Liver (tissue), 3 donors: ENCODE measurements around the gene RCOR1.

Experiments used
- ATF3 ChIP-seq: IDR thresholded peaks from 2 replicates; pipeline ENCODE4 v1.6.1; 2016; ENCODE audit warnings: antibody characterized with exemption
- FOXA1 ChIP-seq: IDR thresholded peaks from 2 replicates; pipeline ENCODE4 v1.6.1; 2016; ENCODE audit warnings: antibody characterized with exemption
- MAX ChIP-seq: IDR thresholded peaks from 2 replicates; pipeline ENCODE4 v1.6.1; 2016; ENCODE audit warnings: antibody characterized with exemption
- REST ChIP-seq: IDR thresholded peaks from 2 replicates; pipeline ENCODE4 v1.6.1; 2016; ENCODE audit warnings: antibody characterized with exemption, mild to moderate bottlenecking
- SP1 ChIP-seq: IDR thresholded peaks from 2 replicates; pipeline ENCODE4 v1.6.1; 2018; ENCODE audit warnings: antibody characterized with exemption, mild to moderate bottlenecking
- TAF1 ChIP-seq: conservative IDR thresholded peaks from 2 replicates; pipeline ENCODE4 v1.6.1; 2016; ENCODE audit warnings: antibody characterized with exemption, mild to moderate bottlenecking
- YY1 ChIP-seq: IDR thresholded peaks from 2 replicates; pipeline ENCODE4 v1.6.1; 2016; ENCODE audit warnings: antibody characterized with exemption, mild to moderate bottlenecking
- ZBTB33 ChIP-seq: IDR thresholded peaks from 2 replicates; pipeline ENCODE4 v1.6.1; 2016; ENCODE audit warnings: antibody characterized with exemption
- TF ChIP-seq, protein P1 (sequence below): fragments of 150-350 bp; IDR thresholded peaks from 2 replicates; pipeline ENCODE4 v1.5.1; 2017; ENCODE audit warnings: improper control_type of control experiment, low read depth, low read length; ENCODE audit not compliant: missing input control
- donor health status: healthy.
- donor health status: healthy.

- TF ChIP-seq, protein P1, sequence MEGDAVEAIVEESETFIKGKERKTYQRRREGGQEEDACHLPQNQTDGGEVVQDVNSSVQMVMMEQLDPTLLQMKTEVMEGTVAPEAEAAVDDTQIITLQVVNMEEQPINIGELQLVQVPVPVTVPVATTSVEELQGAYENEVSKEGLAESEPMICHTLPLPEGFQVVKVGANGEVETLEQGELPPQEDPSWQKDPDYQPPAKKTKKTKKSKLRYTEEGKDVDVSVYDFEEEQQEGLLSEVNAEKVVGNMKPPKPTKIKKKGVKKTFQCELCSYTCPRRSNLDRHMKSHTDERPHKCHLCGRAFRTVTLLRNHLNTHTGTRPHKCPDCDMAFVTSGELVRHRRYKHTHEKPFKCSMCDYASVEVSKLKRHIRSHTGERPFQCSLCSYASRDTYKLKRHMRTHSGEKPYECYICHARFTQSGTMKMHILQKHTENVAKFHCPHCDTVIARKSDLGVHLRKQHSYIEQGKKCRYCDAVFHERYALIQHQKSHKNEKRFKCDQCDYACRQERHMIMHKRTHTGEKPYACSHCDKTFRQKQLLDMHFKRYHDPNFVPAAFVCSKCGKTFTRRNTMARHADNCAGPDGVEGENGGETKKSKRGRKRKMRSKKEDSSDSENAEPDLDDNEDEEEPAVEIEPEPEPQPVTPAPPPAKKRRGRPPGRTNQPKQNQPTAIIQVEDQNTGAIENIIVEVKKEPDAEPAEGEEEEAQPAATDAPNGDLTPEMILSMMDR = no peak
- TF ChIP-seq SP1 (no peak), FOXA1 (no peak), ATF3 (no peak), REST (peak; percentile 38), YY1 (peak; percentile 44), MAX (peak; percentile 33), TAF1 (peak; percentile 25), ZBTB33 (no peak)
These were observed 91.2 kb downstream of the RCOR1 start for GRCh38 chr14:102683399-102684297.
